ENCODE results near the gene YLPM1. TPM values are rescaled to one million over a fixed set of nuclear protein-coding genes. Genes with fewer than 3 reads are reported as not detected.

Gene YLPM1
- polyA plus RNA-seq, 1 of the 3 experiments (the other 2 are of a cell fraction) = 14.0 TPM

DNA sequence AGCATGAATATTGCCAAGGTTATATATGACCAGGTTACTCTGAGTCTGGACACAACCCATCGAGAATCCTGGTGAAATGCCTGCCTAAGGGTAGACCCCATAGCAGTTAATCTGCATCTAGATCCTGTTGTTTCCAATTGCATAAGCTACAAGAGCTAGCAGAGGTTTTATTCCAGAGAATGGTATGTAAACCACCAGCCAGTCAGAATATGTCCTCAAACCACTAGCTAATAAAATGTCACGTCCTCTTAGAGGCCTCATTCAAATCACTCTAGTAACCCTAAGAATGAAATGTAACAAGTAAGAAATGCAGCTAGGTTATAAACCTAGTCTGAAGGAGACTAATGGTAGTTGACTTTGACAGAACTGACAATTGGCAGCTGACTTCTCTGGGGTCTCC, 9.0 kb upstream of the YLPM1 start:
- ChIA-PET POLR2A (no interaction called here), CTCF (interaction anchor here (0.6 kb wide), 1 partner anchor 477 kb away, joined by 3 read pairs; no protein-coding TSS in a partner anchor)
- Histone ChIP-seq H3K27ac (ENCODE audit: low read depth in 2 of 2, low read length in 1 of 2) (no peak overlapping the region), H3K4me3 (ENCODE audit: low read depth in 2 of 2, low read length in 1 of 2) (no peak overlapping the region), H3K9ac (no peak overlapping the region), H3K4me2 (no peak overlapping the region), H4K20me1 (ENCODE audit: insufficient read depth) (no peaks in the 10 kb centered on the region), H3K9me2 (no peaks in the 10 kb centered on the region), H3K4me1 (ENCODE audit: control insufficient read depth in 1 of 2, insufficient read depth in 2 of 2, low read depth in 1 of 2, low read length in 1 of 2) (no peaks in the 10 kb centered on the region), H2AFZ (ENCODE audit: low read depth) (no peak overlapping the region), H3K9me3 (no peaks in the 10 kb centered on the region), H3F3A (replicated peaks; ENCODE audit: insufficient read depth) (no peaks in the 10 kb centered on the region), H3K79me2 (ENCODE audit: insufficient read depth) (no peaks in the 10 kb centered on the region), H3K27me3 (ENCODE audit: insufficient read depth) (no peaks in the 10 kb centered on the region), H3K36me3 (replicated peaks in 1 of 2; ENCODE audit: control insufficient read depth in 1 of 2, insufficient read depth in 2 of 2, low read length in 1 of 2) (no peaks in the 10 kb centered on the region)
- DNase-seq = no peak
- WGBS (ENCODE audit: low lambda C conversion rate) = 43% methylated on average over 2 of the region's 2 CpGs
- TF ChIP-seq CHD2 (IDR thresholded peaks at IDR 0.05; ENCODE audit: low read length, partially characterized antibody) (no peak), MXI1 (IDR thresholded peaks at IDR 0.05; ENCODE audit: low read depth, low read length) (no peak), SMC3 (IDR thresholded peaks at IDR 0.05; ENCODE audit: low read depth, low read length) (no peak), NFIC (IDR thresholded peaks at IDR 0.05; ENCODE audit: borderline replicate concordance) (no peak), EZH2phosphoT487 (IDR thresholded peaks at IDR 0.05; ENCODE audit: borderline replicate concordance, low read depth) (no peak), TEAD4 (IDR thresholded peaks at IDR 0.05; ENCODE audit: borderline replicate concordance, insufficient read depth) (no peak), JUND (IDR thresholded peaks at IDR 0.05) (no peak), RXRA (IDR thresholded peaks at IDR 0.05; ENCODE audit: borderline replicate concordance, low read depth) (no peak), YY1 (IDR thresholded peaks at IDR 0.05; ENCODE audit: low read depth) (no peak), GATA2 (CRISPR knock-in tag; IDR thresholded peaks at IDR 0.05) (no peak), ELF1 (IDR thresholded peaks at IDR 0.05) (no peak)
- TF ChIP-seq, protein P1, sequence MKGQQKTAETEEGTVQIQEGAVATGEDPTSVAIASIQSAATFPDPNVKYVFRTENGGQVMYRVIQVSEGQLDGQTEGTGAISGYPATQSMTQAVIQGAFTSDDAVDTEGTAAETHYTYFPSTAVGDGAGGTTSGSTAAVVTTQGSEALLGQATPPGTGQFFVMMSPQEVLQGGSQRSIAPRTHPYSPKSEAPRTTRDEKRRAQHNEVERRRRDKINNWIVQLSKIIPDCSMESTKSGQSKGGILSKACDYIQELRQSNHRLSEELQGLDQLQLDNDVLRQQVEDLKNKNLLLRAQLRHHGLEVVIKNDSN (IDR thresholded peaks at IDR 0.05; ENCODE audit: borderline replicate concordance, low read depth) = no peak
- TF ChIP-seq, protein P2, sequence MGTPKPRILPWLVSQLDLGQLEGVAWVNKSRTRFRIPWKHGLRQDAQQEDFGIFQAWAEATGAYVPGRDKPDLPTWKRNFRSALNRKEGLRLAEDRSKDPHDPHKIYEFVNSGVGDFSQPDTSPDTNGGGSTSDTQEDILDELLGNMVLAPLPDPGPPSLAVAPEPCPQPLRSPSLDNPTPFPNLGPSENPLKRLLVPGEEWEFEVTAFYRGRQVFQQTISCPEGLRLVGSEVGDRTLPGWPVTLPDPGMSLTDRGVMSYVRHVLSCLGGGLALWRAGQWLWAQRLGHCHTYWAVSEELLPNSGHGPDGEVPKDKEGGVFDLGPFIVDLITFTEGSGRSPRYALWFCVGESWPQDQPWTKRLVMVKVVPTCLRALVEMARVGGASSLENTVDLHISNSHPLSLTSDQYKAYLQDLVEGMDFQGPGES (IDR thresholded peaks at IDR 0.05; ENCODE audit: low read depth, low read length) = no peak
- TF ChIP-seq, protein P3, sequence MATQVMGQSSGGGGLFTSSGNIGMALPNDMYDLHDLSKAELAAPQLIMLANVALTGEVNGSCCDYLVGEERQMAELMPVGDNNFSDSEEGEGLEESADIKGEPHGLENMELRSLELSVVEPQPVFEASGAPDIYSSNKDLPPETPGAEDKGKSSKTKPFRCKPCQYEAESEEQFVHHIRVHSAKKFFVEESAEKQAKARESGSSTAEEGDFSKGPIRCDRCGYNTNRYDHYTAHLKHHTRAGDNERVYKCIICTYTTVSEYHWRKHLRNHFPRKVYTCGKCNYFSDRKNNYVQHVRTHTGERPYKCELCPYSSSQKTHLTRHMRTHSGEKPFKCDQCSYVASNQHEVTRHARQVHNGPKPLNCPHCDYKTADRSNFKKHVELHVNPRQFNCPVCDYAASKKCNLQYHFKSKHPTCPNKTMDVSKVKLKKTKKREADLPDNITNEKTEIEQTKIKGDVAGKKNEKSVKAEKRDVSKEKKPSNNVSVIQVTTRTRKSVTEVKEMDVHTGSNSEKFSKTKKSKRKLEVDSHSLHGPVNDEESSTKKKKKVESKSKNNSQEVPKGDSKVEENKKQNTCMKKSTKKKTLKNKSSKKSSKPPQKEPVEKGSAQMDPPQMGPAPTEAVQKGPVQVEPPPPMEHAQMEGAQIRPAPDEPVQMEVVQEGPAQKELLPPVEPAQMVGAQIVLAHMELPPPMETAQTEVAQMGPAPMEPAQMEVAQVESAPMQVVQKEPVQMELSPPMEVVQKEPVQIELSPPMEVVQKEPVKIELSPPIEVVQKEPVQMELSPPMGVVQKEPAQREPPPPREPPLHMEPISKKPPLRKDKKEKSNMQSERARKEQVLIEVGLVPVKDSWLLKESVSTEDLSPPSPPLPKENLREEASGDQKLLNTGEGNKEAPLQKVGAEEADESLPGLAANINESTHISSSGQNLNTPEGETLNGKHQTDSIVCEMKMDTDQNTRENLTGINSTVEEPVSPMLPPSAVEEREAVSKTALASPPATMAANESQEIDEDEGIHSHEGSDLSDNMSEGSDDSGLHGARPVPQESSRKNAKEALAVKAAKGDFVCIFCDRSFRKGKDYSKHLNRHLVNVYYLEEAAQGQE (IDR thresholded peaks at IDR 0.05; ENCODE audit: low read depth, low read length) = no peak
- TF ChIP-seq, protein P4, sequence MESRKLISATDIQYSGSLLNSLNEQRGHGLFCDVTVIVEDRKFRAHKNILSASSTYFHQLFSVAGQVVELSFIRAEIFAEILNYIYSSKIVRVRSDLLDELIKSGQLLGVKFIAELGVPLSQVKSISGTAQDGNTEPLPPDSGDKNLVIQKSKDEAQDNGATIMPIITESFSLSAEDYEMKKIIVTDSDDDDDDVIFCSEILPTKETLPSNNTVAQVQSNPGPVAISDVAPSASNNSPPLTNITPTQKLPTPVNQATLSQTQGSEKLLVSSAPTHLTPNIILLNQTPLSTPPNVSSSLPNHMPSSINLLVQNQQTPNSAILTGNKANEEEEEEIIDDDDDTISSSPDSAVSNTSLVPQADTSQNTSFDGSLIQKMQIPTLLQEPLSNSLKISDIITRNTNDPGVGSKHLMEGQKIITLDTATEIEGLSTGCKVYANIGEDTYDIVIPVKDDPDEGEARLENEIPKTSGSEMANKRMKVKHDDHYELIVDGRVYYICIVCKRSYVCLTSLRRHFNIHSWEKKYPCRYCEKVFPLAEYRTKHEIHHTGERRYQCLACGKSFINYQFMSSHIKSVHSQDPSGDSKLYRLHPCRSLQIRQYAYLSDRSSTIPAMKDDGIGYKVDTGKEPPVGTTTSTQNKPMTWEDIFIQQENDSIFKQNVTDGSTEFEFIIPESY (IDR thresholded peaks at IDR 0.05; ENCODE audit: borderline replicate concordance, low read depth) = no peak
